ENCODE results near the gene SHPK. TPM values are rescaled to one million over a fixed set of nuclear protein-coding genes. Genes with fewer than 3 reads are reported as not detected.
A peak's percentile ranks its signal among the peaks of the same experiment; 100 is the strongest.
"Not testable (repeated sequence)": the region's sequence is repeated elsewhere in the genome, so short reads cannot be mapped to it uniquely, and the experiment has no call there.

Gene SHPK
- total RNA-seq, 4 donors from 2014 or later, result 5.8 to 83.8 (median 44.9) TPM

- Histone ChIP-seq H3K27ac (no peak overlapping the region), H3K27me3 (no peaks in the 10 kb centered on the region), H3K9me3 (no peaks in the 10 kb centered on the region), H3K4me3 (no peak overlapping the region), H3K36me3 (peaks cover 0 to 33% (median 0%) of the 10 kb centered on the region in 3 donors), H3K4me1 (no peaks in the 10 kb centered on the region)
- no peak for DNase-seq
- TF ChIP-seq CTCF (IDR thresholded peaks at IDR 0.05), result no peak
- no peak for TF ChIP-seq POLR2A (IDR thresholded peaks at IDR 0.05)
These were observed 64.8 kb downstream of the SHPK start for GRCh38 chr17:3571043-3571900.

- H3K36me3 ChIP-seq, result peaks cover 0 to 33% (median 0%) of the 10 kb centered on the region in 3 donors
- H3K4me3 ChIP-seq, result no peak overlapping the region
- H3K27ac ChIP-seq, result no peak overlapping the region
- no peaks in the 10 kb centered on the region for H3K9me3 ChIP-seq
- H3K27me3 ChIP-seq, result no peaks in the 10 kb centered on the region
- no peaks in the 10 kb centered on the region for H3K4me1 ChIP-seq
- DNase-seq, result no peak
- no peak for TF ChIP-seq POLR2A (IDR thresholded peaks at IDR 0.05)
- TF ChIP-seq CTCF (IDR thresholded peaks at IDR 0.05), result no peak
These were observed 66.4 kb downstream of the SHPK start for GRCh38 chr17:3569534-3570137.

GRCh38 chr17:3566551-3566950 lies 69.5 kb downstream of the SHPK start:
- DNase-seq, result no peak
- H3K4me1 ChIP-seq, result no peaks in the 10 kb centered on the region
- no peaks in the 10 kb centered on the region for H3K9me3 ChIP-seq
- H3K36me3 ChIP-seq, result peaks cover 0 to 18% (median 0%) of the 10 kb centered on the region in 3 donors
- no peak overlapping the region for H3K4me3 ChIP-seq
- H3K27ac ChIP-seq, result no peak overlapping the region
- no peak for TF ChIP-seq CTCF (IDR thresholded peaks at IDR 0.05)
- TF ChIP-seq POLR2A (IDR thresholded peaks at IDR 0.05), result no peak
- no peaks in the 10 kb centered on the region for H3K27me3 ChIP-seq

GRCh38 chr17:3565143-3565542 lies 70.9 kb downstream of the SHPK start:
- Histone ChIP-seq H3K27me3 (no peaks in the 10 kb centered on the region), H3K9me3 (no peaks in the 10 kb centered on the region)

GRCh38 chr17:3564241-3564640 lies 71.8 kb downstream of the SHPK start:
- H3K27me3 ChIP-seq, H3K4me3 ChIP-seq, H3K36me3 ChIP-seq, DNase-seq, H3K9me3 ChIP-seq, H3K4me1 ChIP-seq, H3K27ac ChIP-seq: not testable (repeated sequence)

More at GRCh38 chr17:3565143-3565542, 70.9 kb downstream of the SHPK start:
- H3K4me3 ChIP-seq, result no peak overlapping the region
- TF ChIP-seq POLR2A (IDR thresholded peaks at IDR 0.05), result no peak
- no peak for DNase-seq
- H3K27ac ChIP-seq, result no peak overlapping the region
- H3K36me3 ChIP-seq, result peaks cover 0 to 5% (median 0%) of the 10 kb centered on the region in 3 donors
- H3K4me1 ChIP-seq, result no peaks in the 10 kb centered on the region

- peak overlapping the region; percentile 66 to 77 (median 71) for H3K27ac ChIP-seq
- no peak for DNase-seq
These were observed 76.8 kb downstream of the SHPK start for GRCh38 chr17:3559270-3559645.

More at GRCh38 chr17:3559270-3559645, 76.8 kb downstream of the SHPK start:
- no peaks in the 10 kb centered on the region for H3K27me3 ChIP-seq
- TF ChIP-seq CTCF (IDR thresholded peaks at IDR 0.05) (no peak), POLR2A (IDR thresholded peaks at IDR 0.05) (no peak)
- H3K4me1 ChIP-seq, result peaks cover 0 to 15% (median 7%) of the 10 kb centered on the region in 4 donors
- H3K4me3 ChIP-seq, result no peak overlapping the region
- no peaks in the 10 kb centered on the region for H3K9me3 ChIP-seq
- H3K36me3 ChIP-seq, result no peaks in the 10 kb centered on the region
